CD4-positive, alpha-beta T cell treated with Interleukin-10 for 1 hour (primary cell): Measurements from ENCODE around the gene PRKCA.

Experiments used
- DNase-seq: peaks from one replicate; pipeline ENCODE4 v3.0.0-alpha.2; 2020

The PRKCA gene

DNA sequence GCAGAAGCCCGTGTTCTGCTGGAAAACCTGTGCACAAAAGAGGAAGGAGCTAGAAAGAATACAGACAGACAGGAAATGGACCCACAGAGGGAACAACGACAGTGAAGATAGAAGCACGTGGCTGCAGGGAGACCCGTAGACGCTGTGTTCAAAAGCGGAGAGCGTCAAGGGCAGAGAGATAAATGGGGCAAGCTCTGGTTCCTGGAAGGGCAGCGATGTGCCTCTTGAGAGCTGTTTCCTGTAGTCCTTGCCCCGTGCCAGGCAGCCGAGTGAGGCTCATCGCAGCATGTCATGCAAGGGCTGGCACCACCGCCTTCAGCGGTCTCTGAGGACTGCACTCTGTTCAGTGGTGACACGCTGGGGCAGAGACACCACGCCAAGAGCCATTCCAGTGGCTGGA, 488.9 kb downstream of the PRKCA start:
- no peak for DNase-seq

GRCh38 chr17:66793814-66794213, 491.4 kb downstream of the PRKCA start:
- DNase-seq: no peak

- DNase-seq: no peak
Measured at GRCh38 chr17:66795486-66795885, 493.1 kb downstream of the PRKCA start.

- DNase-seq: no peak
Measured at GRCh38 chr17:66799849-66800537, 497.6 kb downstream of the PRKCA start.

GRCh38 chr17:66803474-66803951, 501.1 kb downstream of the PRKCA start:
- DNase-seq: no peak

GRCh38 chr17:66805567-66805966, 503.2 kb downstream of the PRKCA start:
- DNase-seq: no peak

- DNase-seq: no peak
Measured at GRCh38 chr17:66807182-66807581, 504.8 kb downstream of the PRKCA start.

DNA sequence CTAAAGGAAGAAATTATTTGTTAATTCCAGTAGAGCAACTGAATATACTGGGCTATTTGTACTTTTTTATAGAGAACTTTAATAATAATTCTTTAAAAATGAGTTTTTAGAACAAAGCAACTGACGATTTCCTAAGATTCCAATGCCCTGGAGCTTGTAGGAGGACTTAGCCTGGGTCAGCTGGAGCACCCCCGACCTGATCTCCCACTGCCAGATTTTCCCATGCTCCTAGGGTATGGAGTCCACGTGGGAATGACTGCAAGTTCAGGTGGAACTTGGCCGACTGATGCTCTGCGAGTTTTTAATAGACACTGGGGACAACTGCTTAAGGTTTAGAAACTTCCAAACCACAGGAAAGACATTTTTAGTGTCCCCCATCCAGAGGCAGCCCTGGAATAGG, 507.0 kb downstream of the PRKCA start:
- DNase-seq: no peak

DNA sequence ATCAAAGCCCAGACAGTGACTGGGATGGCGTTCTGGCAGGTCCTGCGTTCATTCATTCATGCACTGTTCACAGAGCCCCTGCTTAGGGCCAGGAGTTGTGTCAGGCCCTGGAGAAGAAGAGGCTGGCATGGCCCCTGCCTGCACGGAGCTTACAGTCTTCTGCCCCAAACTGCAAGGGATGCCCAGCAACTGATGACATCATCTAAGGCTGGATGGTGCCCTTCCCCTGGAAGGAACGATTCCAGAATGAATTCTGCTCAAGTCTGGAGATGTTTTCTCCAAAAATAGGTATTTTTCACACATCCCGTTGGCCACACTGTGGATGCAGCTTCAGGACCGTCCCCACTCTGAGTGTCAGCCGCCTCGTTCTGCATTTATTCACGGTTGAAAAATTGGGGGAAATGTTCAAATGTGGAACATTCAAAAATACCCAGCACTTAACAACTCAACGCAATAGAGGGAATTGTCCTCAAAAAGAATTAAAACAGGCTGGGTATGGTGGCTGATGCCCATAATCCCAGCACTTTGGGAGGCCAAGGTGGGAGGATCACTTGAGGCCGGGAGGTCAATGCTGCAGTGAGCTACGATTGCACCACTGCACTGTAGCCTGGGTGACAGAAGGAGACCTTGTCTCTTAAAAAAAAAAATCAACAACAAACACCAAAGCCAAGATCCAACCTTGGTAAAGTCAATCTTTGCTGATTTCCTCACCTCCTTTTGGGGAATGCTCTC, 508.7 kb downstream of the PRKCA start:
- no peak for DNase-seq

DNA sequence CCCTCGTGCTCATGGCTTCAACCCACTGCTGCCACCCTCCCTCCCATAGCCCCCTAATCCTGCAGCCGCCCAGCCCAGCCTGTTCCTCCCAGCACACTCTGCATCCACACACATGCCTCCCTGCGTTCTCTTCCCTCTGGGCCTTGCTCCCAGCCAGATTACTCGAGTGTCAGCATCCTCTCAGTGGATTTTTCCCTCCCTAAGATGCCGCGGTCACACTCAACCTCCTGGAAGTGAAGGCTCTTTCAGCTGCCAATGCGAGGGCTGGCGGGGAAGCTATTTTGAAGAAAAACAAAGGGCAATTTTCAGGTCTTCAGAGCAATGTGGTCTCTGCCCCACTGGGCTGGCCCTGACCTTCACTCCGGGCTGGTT, 509.3 kb downstream of the PRKCA start:
- no peak for DNase-seq

- no peak for DNase-seq
Measured at GRCh38 chr17:66812571-66812970, 510.2 kb downstream of the PRKCA start.

DNA sequence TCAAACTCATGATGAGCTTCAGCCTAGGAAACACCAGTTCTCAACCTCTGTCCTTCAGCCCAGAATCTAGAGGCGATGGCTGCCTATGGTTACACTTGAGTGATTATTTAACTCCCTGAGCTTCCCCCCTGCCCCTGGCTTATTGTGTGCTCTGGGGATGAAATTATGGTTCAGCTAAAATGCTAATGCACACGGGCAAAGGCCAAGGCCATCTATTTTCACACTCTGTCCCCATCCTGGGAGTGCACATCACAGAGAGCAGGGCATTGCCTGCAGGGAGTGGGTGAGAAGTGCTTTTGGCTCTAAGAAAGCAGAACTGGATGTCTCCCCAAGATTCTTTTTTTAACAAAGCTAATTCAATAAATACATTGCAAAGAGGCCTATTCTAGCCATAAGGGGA, 510.9 kb downstream of the PRKCA start:
- no peak for DNase-seq

DNA sequence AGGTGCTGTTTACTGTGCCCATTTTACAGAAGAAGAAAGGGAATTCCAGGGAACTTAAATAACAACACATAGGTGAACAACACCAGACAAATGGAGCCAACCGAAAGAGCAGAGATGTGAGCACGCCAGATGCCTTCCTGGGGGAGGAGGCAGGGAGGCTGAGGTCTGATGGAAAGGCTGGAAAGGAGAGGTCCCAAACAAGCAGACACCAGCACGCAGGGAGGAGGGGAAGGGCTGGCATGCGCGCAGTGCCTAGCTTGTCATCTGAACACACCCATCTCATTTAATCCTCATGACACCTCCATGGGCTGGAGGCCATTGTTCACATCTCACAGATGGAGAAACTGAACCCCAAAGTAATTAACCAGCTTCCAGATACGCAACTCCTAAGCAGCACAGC, 511.6 kb downstream of the PRKCA start:
- DNase-seq: no peak

DNA sequence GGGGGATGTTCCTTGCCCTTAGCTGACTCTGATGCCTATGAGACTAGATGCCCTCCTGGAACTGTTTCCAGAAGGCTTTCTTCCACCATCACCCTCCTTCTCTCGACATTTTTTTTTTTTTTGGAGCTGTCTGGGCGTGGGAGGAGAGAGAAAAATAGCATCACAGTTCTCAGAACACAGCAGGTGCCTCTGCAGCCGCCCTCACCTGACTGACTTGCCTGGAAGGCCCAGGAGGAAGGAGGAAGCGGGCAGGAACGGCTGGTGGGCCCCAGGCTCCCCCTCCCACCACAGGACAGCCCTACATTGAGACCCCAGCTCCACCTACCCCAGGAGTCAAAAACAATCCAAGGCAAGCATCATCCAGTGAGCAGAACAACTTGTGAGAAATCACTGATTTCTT, 512.2 kb downstream of the PRKCA start:
- DNase-seq: no peak

- no peak for DNase-seq
Measured at GRCh38 chr17:66817750-66818149, 515.3 kb downstream of the PRKCA start.

DNA sequence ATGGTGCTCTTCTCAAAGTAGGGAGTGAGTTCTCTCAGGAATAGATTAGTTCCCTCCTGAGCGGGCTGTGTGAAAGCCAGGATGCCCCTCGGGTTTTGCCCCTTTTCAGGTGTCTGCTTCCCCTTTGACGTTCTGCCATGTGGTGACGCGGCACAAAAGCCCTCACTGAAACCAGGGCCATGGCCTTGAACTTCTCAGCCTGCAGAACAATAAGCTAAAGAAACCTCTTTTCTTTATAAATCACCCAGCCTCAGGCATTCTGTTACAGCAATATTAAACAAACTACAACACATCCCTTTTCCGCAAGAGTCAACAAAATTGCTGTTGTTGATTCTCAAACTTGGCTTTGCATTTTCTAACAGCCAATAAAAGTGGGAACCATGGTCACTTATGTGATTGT, 517.1 kb downstream of the PRKCA start:
- no peak for DNase-seq

GRCh38 chr17:66822009-66822408, 519.6 kb downstream of the PRKCA start:
- no peak for DNase-seq

DNA sequence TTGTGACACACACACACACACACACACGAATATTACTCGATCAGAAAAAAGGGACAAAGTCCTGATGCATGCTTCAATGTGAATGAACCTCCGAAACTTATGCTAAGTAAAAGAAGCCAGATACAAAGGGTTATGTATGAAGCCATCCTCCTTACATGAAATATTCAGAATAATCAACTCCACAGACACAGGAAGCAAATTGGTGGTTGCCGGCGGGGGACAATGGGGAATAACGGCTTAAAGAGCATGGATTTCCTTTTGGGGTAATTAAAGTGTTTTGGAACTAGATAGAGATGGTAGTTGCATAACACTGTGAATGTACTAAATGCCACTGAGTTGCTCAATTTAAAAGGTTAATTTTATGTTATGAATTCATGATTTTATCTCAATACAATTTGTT, 524.4 kb downstream of the PRKCA start:
- DNase-seq: no peak

- peak; percentile 8 for DNase-seq
Measured at GRCh38 chr17:66829386-66829864, 527.0 kb downstream of the PRKCA start.

- DNase-seq: no peak
Measured at GRCh38 chr17:66829883-66830282, 527.5 kb downstream of the PRKCA start.

- no peak for DNase-seq
Measured at GRCh38 chr17:66830451-66830850, 528.0 kb downstream of the PRKCA start.

- no peak for DNase-seq
Measured at GRCh38 chr17:66831383-66832210, 529.2 kb downstream of the PRKCA start.

DNA sequence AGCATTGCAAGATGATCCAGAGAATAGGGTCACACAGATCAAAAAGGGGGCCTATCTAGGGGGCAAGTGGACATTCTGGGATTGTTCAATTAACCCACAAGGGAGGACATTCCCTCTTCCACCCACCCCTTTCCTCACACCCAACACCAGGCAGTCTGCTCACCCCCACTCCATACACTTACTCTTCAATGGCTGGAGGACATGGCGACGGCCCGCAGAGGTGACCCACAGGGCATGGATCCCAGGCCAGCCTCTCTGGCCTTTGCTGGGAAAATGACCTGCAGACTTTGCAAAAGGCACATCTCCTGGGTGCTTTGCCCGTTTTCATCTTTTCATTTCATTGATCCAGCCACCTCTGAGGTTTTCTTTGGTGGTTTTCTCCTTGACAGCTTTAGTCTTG, 530.8 kb downstream of the PRKCA start:
- DNase-seq: no peak
